Measurements from ENCODE around the gene NRBF2.

NRBF2 gene

GRCh38 chr10:63123727-63124362, 9.3 kb upstream of the NRBF2 start:
- TF ChIP-seq CTCF (IDR thresholded peaks at IDR 0.05), result no peak
- H3K27ac ChIP-seq, result no peak overlapping the region

- H3K27ac ChIP-seq, result no peak overlapping the region
- TF ChIP-seq CTCF (IDR thresholded peaks at IDR 0.05), result no peak
- no peak for TF ChIP-seq ZFX (IDR thresholded peaks at IDR 0.05; ENCODE audit: borderline replicate concordance)
Observed at GRCh38 chr10:63125459-63125858, 7.7 kb upstream of the NRBF2 start.

- no peak overlapping the region for H3K27ac ChIP-seq
- TF ChIP-seq ZFX (IDR thresholded peaks at IDR 0.05; ENCODE audit: borderline replicate concordance) (no peak), CTCF (IDR thresholded peaks at IDR 0.05) (no peak)
Observed at GRCh38 chr10:63128443-63128842, 4.7 kb upstream of the NRBF2 start.

- H3K27ac ChIP-seq, result no peak overlapping the region
- TF ChIP-seq ZFX (IDR thresholded peaks at IDR 0.05; ENCODE audit: borderline replicate concordance) (no peak), CTCF (IDR thresholded peaks at IDR 0.05) (no peak)
Observed at GRCh38 chr10:63129888-63130287, 3.2 kb upstream of the NRBF2 start.

GRCh38 chr10:63132651-63133055, 475 bp upstream of the NRBF2 start:
- H3K27ac ChIP-seq, result peak overlapping the region; percentile 53
- TF ChIP-seq CTCF (IDR thresholded peaks at IDR 0.05), result 0 out of 2 replicates have a peak, but pooled peaks have one; percentile 9
- TF ChIP-seq ZFX (IDR thresholded peaks at IDR 0.05; ENCODE audit: borderline replicate concordance), result no peak

GRCh38 chr10:63133821-63134557, 861 bp downstream of the NRBF2 start:
- no peak overlapping the region for H3K27ac ChIP-seq
- TF ChIP-seq ZFX (IDR thresholded peaks at IDR 0.05; ENCODE audit: borderline replicate concordance), result no peak
- TF ChIP-seq CTCF (IDR thresholded peaks at IDR 0.05), result no peak

GRCh38 chr10:63137306-63137705, 4.2 kb downstream of the NRBF2 start:
- TF ChIP-seq ZFX (IDR thresholded peaks at IDR 0.05; ENCODE audit: borderline replicate concordance) (no peak), CTCF (IDR thresholded peaks at IDR 0.05) (no peak)
- no peak overlapping the region for H3K27ac ChIP-seq

Measured in 22Rv1 (cell line).